ENCODE results near the gene TUBGCP2.
"Not testable (repeated sequence)": the region's sequence is repeated elsewhere in the genome, so short reads cannot be mapped to it uniquely, and the experiment has no call there.

The TUBGCP2 gene

GRCh38 chr10:133326745-133327650 lies 18.3 kb upstream of the TUBGCP2 start:
- DNase-seq (ENCODE audit: low read depth in 1 of 2, low spot score in 1 of 2), result no peak

GRCh38 chr10:133326223-133326551 lies 17.5 kb upstream of the TUBGCP2 start:
- DNase-seq (ENCODE audit: low read depth in 1 of 2, low spot score in 1 of 2), result no peak

- DNase-seq (ENCODE audit: low read depth in 1 of 2, low spot score in 1 of 2), result no peak
Measured at GRCh38 chr10:133325440-133326222, 17.0 kb upstream of the TUBGCP2 start.

GRCh38 chr10:133324857-133325260 lies 16.2 kb upstream of the TUBGCP2 start:
- DNase-seq (ENCODE audit: low read depth in 1 of 2, low spot score in 1 of 2), result no peak

GRCh38 chr10:133324198-133324792 lies 15.6 kb upstream of the TUBGCP2 start:
- no peak for DNase-seq (ENCODE audit: low read depth in 1 of 2, low spot score in 1 of 2)

- not testable (repeated sequence) for DNase-seq (ENCODE audit: low read depth in 1 of 2, low spot score in 1 of 2)
Measured at GRCh38 chr10:133322064-133322709, 13.5 kb upstream of the TUBGCP2 start.

GRCh38 chr10:133320852-133321422 lies 12.3 kb upstream of the TUBGCP2 start:
- DNase-seq (ENCODE audit: low read depth in 1 of 2, low spot score in 1 of 2), result not testable (repeated sequence)

- peak; percentile 44 to 54 for DNase-seq (ENCODE audit: low read depth in 1 of 2, low spot score in 1 of 2)
Measured at GRCh38 chr10:133318494-133319127, 9.9 kb upstream of the TUBGCP2 start.

GRCh38 chr10:133316732-133317131 lies 8.1 kb upstream of the TUBGCP2 start:
- DNase-seq (ENCODE audit: low read depth in 1 of 2, low spot score in 1 of 2), result no peak

- DNase-seq (ENCODE audit: low read depth in 1 of 2, low spot score in 1 of 2), result no peak
Measured at GRCh38 chr10:133316266-133316665, 7.6 kb upstream of the TUBGCP2 start.

GRCh38 chr10:133315847-133316246 lies 7.2 kb upstream of the TUBGCP2 start:
- no peak for DNase-seq (ENCODE audit: low read depth in 1 of 2, low spot score in 1 of 2)

- DNase-seq (ENCODE audit: low read depth in 1 of 2, low spot score in 1 of 2), result no peak
Measured at GRCh38 chr10:133314911-133315310, 6.2 kb upstream of the TUBGCP2 start.

GRCh38 chr10:133313192-133313591 lies 4.5 kb upstream of the TUBGCP2 start:
- DNase-seq (ENCODE audit: low read depth in 1 of 2, low spot score in 1 of 2), result no peak

GRCh38 chr10:133312769-133313145 lies 4.1 kb upstream of the TUBGCP2 start:
- no peak for DNase-seq (ENCODE audit: low read depth in 1 of 2, low spot score in 1 of 2)

GRCh38 chr10:133312016-133312768 lies 3.5 kb upstream of the TUBGCP2 start:
- DNase-seq (ENCODE audit: low read depth in 1 of 2, low spot score in 1 of 2), result no peak

- DNase-seq (ENCODE audit: low read depth in 1 of 2, low spot score in 1 of 2), result no peak
Measured at GRCh38 chr10:133311570-133311969, 2.9 kb upstream of the TUBGCP2 start.

- no peak for DNase-seq (ENCODE audit: low read depth in 1 of 2, low spot score in 1 of 2)
Measured at GRCh38 chr10:133310789-133311188, 2.1 kb upstream of the TUBGCP2 start.

GRCh38 chr10:133310399-133310755 lies 1.7 kb upstream of the TUBGCP2 start:
- DNase-seq (ENCODE audit: low read depth in 1 of 2, low spot score in 1 of 2), result no peak

- no peak for DNase-seq (ENCODE audit: low read depth in 1 of 2, low spot score in 1 of 2)
Measured at GRCh38 chr10:133309720-133310398, 1.2 kb upstream of the TUBGCP2 start.

Data from activated T-helper 1 cell treated with anti-CD3 and anti-CD28 coated beads, Interleukin-2, amount 50 U/mL, for 16 hours (primary cell).